NCI-H2196 (cell line): Measurements from ENCODE around the gene PTGER4.
"Not testable (repeated sequence)": the region's sequence is repeated elsewhere in the genome, so short reads cannot be mapped to it uniquely, and the experiment has no call there.

ENCODE experiments used
- DNase-seq: peaks from one replicate; lab custom pipeline; 2025; ENCODE audit not compliant: unreplicated experiment; lab: John Stamatoyannopoulos, UW

The PTGER4 gene

GRCh38 chr5:40688996-40689395 is 9.3 kb downstream of the PTGER4 start:
- no peak for DNase-seq

- DNase-seq = peak; percentile 19
Measured at GRCh38 chr5:40689438-40689837, 9.7 kb downstream of the PTGER4 start.

GRCh38 chr5:40690267-40690666 is 10.6 kb downstream of the PTGER4 start:
- no peak for DNase-seq

GRCh38 chr5:40691894-40692293 is 12.2 kb downstream of the PTGER4 start:
- no peak for DNase-seq

GRCh38 chr5:40694433-40694832 is 14.7 kb downstream of the PTGER4 start:
- DNase-seq = no peak

GRCh38 chr5:40700116-40700782 is 20.5 kb downstream of the PTGER4 start:
- DNase-seq = no peak

GRCh38 chr5:40702027-40702426 is 22.3 kb downstream of the PTGER4 start:
- not testable (repeated sequence) for DNase-seq

GRCh38 chr5:40705484-40705883 is 25.8 kb downstream of the PTGER4 start:
- DNase-seq = not testable (repeated sequence)

- not testable (repeated sequence) for DNase-seq
Measured at GRCh38 chr5:40710575-40710974, 30.9 kb downstream of the PTGER4 start.

- DNase-seq = no peak
Measured at GRCh38 chr5:40714001-40714400, 34.3 kb downstream of the PTGER4 start.

DNA sequence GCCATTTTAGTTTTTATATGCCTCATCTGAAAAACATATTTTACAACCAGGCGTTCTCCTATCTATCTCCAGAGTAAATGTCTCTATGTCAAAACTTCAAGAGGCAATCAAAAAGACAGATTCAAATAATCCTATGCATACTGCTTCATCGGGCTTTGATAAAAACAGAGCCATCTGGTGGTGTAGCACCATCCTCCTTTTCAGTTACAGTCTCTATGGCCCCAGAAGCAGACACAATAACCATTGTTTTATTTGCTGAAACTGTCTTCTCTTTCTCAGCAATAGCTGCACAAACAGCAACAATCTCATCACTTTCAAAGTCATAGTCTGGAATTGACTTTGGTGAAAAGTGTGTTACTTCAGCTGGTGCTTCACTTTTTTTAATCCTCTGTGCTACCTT is 36.3 kb downstream of the PTGER4 start:
- no peak for DNase-seq

- DNase-seq = no peak
Measured at GRCh38 chr5:40716590-40716989, 36.9 kb downstream of the PTGER4 start.

DNA sequence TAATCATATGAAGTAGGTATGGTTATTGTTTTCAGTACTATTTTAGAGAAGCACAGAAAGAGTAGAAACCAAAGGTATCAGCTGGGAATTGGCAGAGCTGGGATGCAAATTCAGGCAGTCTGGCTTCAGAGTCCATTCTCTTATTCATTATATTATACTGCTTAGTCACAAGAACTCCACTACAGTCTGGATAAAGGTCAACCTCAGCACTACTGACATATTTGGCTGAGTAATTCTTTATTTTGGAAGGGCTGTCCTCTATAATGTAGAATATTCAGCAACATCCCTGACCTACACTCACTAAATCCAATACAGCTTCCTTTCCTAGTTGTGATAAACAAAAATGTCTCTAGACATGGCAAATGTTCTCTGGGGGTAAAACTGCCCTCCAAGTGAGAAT is 37.6 kb downstream of the PTGER4 start:
- DNase-seq = no peak

DNA sequence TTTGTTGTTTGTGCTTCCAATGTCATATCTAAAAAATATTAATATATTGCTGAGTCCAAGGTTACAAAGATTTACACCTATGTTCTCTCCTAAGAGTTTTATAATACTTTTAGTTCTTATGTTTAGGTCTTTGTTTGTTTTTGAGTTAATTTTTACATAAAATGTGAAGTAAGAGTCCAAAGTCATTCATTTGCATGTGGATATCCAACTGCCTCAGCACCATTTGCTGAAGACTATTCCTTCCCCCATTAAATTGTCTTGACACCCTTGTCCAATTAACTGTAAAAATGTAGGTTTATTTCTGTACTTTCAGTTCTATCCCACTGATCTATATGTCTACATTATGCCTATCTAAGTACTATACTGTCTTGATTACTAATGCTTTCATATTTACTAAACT is 40.4 kb downstream of the PTGER4 start:
- no peak for DNase-seq

GRCh38 chr5:40722497-40722911 is 42.8 kb downstream of the PTGER4 start:
- DNase-seq = not testable (repeated sequence)

DNA sequence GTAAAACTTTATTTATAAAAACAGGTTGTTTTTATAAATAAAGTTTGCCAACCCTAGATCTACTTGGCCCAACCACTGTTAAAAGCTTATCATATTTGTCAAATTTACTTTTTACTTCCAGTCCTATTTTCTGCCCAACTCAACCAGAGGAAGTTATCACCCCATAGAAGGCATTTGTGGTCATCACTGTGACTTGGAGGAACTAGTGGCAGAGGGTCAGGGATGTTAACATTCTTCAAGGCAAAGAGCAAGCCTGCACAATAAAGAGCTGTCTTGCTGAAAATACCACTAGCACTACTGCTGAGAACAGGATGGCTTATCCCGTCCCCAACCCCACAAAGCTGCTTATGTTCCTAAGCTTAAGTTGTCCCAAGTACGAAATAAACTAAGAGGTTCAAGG is 53.7 kb downstream of the PTGER4 start:
- DNase-seq = no peak

GRCh38 chr5:40733879-40734563 is 54.3 kb downstream of the PTGER4 start:
- DNase-seq = no peak

DNA sequence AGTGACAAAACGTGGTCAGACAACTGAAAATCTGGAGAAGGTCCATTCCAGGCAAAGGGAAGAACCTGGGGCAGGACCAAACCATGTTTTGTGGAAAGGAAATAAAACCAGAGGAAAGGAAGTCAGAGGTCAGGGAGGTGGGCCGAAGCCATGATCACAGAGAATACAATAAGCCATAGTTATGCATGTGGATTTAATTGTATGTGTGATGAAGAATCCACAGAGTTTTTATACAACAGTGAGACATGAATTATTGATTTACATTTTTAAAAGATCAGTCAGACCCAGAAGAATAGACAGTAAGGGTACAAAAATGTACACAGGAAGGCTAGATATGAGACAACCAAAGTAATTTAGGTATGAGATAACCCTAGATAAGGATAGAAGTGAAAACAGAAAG is 55.3 kb downstream of the PTGER4 start:
- DNase-seq = no peak

GRCh38 chr5:40735609-40736008 is 55.9 kb downstream of the PTGER4 start:
- no peak for DNase-seq

- peak; percentile 78 for DNase-seq
Measured at GRCh38 chr5:40736103-40736875, 56.6 kb downstream of the PTGER4 start.

GRCh38 chr5:40738502-40738901 is 58.8 kb downstream of the PTGER4 start:
- DNase-seq = no peak
